KOPT-K1 (cell line): ENCODE measurements around the gene TMPRSS4.

Source experiments
- H3K27ac ChIP-seq: fragments of 200-600 bp; sonication (generic); 2 replicates; pipeline ENCODE4 v1.5.1; 2016; ENCODE audit warnings: antibody characterized with exemption, mild to moderate bottlenecking, low read depth, low read length; ENCODE audit not compliant: poor library complexity, severe bottlenecking
- H3K36me3 ChIP-seq: fragments of 200-600 bp; sonication (generic); 2 replicates; pipeline ENCODE4 v1.5.1; 2017; ENCODE audit warnings: antibody characterized with exemption, mild to moderate bottlenecking, low read length, moderate library complexity; ENCODE audit not compliant: insufficient read depth
- H3K9me3 ChIP-seq: fragments of 200-600 bp; sonication (generic); 2 replicates; pipeline ENCODE4 v1.5.1; 2017; ENCODE audit warnings: antibody characterized with exemption, low read length, mild to moderate bottlenecking; ENCODE audit not compliant: insufficient read depth, poor library complexity, severe bottlenecking

TMPRSS4 gene

DNA sequence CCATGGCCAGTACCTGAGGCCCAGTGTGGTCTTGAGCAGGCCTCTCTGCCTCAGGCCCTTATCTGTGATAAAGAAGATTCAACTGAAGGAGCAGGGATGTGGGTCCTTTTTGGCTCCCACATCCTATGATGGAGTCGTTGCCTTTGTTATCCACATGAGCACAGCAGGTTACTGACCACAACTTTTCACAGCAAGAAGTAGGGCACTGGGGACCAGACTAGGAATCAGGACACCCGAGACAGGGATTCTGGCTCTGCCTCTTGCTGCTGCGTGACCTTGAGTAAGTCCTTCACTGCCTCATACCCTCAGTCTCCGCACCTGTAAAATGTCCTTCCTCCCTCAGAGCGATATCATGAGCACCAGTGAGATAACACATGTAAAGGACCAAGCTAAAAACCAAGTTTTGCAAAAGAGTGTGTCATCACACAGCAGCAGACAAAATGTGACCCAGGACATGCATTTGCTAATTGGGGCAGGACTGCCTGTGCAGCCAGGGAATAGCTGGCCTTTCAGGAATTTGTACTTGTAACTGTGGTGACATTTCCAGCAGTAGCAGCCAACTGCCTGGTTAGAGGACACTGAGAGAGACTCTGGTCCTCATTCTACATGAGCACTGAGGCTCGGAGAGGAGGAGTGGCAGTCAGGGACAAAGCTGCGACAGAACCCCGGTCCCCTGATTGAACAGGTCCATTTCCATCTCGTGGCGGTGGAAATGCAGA, 23.1 kb downstream of the TMPRSS4 start:
- no peak overlapping the region for H3K27ac ChIP-seq
- H3K9me3 ChIP-seq, result no peaks in the 10 kb centered on the region
- H3K36me3 ChIP-seq, result no peaks in the 10 kb centered on the region

GRCh38 chr11:118100691-118101232, 23.9 kb downstream of the TMPRSS4 start:
- Histone ChIP-seq H3K36me3 (no peaks in the 10 kb centered on the region), H3K9me3 (no peaks in the 10 kb centered on the region), H3K27ac (no peak overlapping the region)

DNA sequence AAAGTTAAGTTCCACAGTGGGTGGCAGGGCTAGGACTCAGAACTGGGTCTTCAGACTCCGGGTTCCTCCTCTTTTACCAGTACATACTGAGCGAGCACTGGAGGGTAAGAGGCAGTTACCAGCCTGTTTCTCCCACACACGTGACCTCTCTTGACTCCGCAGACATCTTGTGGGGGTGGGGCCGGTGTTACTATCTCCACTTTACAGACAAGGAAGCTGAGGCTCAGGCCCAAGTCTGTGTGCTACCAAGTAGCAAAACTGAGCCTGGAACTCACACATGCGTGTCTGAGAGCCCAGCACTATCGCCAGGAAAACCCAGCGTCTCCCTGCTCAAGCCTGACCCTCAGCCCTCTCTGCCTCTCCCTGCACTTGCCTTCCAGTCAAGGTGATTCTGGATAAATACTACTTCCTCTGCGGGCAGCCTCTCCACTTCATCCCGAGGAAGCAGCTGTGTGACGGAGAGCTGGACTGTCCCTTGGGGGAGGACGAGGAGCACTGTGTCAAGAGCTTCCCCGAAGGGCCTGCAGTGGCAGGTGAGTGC, 25.9 kb downstream of the TMPRSS4 start:
- Histone ChIP-seq H3K36me3 (no peaks in the 10 kb centered on the region), H3K27ac (no peak overlapping the region), H3K9me3 (no peaks in the 10 kb centered on the region)

DNA sequence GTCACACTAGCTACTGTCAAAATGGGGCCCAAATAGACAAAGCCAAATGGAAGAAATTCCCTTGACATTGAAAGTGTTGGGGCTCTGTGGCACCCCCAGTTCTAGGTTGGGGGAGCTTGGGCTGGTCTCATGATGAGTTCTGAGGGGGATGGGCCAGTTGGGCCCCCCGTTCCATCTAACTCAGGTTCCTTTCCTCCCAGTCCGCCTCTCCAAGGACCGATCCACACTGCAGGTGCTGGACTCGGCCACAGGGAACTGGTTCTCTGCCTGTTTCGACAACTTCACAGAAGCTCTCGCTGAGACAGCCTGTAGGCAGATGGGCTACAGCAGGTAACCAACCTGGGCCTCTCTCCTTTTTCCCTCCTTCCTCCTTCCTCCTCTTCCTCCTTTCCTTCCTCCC, 27.6 kb downstream of the TMPRSS4 start:
- Histone ChIP-seq H3K9me3 (no peaks in the 10 kb centered on the region), H3K27ac (no peak overlapping the region), H3K36me3 (no peaks in the 10 kb centered on the region)

DNA sequence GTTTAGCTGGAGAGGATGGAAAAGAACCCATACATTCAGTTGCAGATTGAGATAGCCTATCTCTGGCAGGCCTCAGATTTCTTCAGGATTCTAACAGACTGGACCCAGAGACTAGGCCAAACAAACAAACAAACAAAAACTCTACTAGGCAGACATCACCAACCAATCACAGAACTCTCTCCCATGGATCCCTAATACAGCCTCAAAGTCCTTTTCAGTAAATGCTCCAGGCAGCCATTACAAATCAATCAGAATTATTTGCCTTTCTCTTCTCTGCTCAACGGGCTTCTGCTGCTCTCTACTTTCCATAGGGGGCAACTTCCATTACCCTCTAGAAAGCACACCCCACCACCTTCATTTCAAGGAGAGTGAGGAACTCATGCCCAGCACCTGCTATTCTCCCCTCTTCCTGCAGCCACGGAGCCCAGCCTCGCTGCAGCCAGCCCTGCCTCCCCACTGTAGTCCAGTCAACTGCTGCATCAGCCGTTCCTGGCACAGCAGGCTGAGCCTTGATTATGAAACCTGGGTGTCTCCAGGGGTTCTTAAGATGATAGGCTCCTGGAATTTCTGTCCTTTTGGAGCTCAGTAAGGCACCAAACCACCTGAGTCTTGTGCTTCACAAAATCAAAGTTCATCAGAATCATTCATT, 28.9 kb downstream of the TMPRSS4 start:
- Histone ChIP-seq H3K36me3 (no peaks in the 10 kb centered on the region), H3K27ac (no peak overlapping the region), H3K9me3 (no peaks in the 10 kb centered on the region)

GRCh38 chr11:118106789-118107335, 30.0 kb downstream of the TMPRSS4 start:
- Histone ChIP-seq H3K9me3 (no peaks in the 10 kb centered on the region), H3K27ac (no peak overlapping the region), H3K36me3 (no peaks in the 10 kb centered on the region)

- Histone ChIP-seq H3K27ac (no peak overlapping the region), H3K9me3 (no peaks in the 10 kb centered on the region), H3K36me3 (no peaks in the 10 kb centered on the region)
These were observed 31.6 kb downstream of the TMPRSS4 start for GRCh38 chr11:118108513-118108912.

- Histone ChIP-seq H3K9me3 (no peaks in the 10 kb centered on the region), H3K36me3 (no peaks in the 10 kb centered on the region), H3K27ac (no peak overlapping the region)
These were observed 32.4 kb downstream of the TMPRSS4 start for GRCh38 chr11:118109231-118109630.

DNA sequence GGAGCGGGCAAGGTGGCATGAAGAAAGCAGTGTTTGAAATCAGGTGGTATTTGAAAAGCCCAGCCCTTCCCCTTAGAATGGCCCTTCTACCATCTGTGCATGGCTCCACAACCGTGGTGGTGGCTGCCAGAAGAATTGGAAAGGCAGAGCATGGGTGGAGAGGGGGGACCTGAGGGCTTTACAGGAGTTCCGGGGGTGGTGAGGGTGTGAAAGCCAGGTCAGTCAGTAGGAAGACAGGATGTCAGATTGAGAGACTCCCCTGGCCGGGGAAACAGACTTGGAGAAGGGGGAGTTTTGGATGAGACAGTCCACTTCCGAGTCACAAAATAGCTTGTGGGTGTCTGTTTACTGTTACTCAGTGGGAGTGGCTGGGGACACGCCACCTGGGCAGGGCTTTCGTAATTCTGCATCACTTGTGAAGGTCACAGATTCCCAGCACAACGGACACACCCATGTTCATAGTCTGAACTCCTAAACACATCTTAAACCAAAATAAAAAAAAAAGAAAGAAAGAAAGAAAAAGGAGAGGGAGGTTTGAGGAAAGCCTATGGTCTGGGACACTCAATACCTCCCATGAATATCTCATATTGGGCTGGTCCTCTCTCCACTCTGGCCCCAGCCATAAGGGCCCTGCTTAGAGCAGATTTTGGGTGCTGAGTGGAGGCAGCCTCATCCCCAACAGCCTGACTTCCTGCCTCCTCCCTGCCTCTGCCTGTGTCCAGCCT, 34.3 kb downstream of the TMPRSS4 start:
- H3K9me3 ChIP-seq, result no peaks in the 10 kb centered on the region

DNA sequence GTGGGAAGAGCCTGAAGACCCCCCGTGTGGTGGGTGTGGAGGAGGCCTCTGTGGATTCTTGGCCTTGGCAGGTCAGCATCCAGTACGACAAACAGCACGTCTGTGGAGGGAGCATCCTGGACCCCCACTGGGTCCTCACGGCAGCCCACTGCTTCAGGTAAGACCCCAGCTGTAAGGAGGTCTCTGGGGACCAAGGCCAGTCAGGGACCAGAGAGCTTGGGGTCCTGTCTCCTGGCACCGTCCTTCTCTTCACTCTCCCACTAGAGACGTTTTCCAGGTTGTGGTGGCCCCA, 34.8 kb downstream of the TMPRSS4 start:
- H3K36me3 ChIP-seq, result no peaks in the 10 kb centered on the region
- H3K9me3 ChIP-seq, result no peaks in the 10 kb centered on the region
- H3K27ac ChIP-seq, result no peak overlapping the region

More for the DNA sequence above, 34.3 kb downstream of the TMPRSS4 start:
- Histone ChIP-seq H3K27ac (no peak overlapping the region), H3K36me3 (no peaks in the 10 kb centered on the region)

DNA sequence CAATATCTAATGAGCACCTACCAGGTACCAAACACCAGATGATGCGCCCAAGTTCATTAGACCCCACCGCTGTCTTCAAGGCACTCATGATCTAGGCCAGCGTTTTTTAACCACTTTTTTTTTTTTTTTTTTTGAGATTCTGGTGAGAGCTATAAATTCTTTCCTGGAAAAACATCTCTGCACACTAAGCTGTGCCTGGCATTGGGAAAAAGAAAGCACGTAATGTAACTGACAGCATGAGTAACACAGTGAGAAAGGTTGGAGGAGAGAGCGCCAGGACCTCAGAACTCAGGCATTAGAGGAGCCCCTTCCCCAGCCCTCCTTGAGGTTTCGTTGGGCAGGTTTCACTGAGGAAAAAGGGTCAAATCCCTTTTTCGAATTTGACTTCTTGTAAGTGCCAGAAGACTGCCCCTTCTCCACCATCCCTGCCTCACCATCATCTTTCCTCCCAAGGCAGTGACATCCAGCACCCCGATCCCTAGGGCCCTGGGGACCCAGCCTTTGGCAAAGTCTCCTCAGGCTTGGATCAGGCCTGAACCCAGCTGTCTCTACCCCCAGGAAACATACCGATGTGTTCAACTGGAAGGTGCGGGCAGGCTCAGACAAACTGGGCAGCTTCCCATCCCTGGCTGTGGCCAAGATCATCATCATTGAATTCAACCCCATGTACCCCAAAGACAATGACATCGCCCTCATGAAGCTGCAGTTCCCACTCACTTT, 36.0 kb downstream of the TMPRSS4 start:
- Histone ChIP-seq H3K9me3 (no peaks in the 10 kb centered on the region), H3K27ac (no peak overlapping the region), H3K36me3 (no peaks in the 10 kb centered on the region)

- H3K27ac ChIP-seq, result no peak overlapping the region
- H3K9me3 ChIP-seq, result no peaks in the 10 kb centered on the region
- no peaks in the 10 kb centered on the region for H3K36me3 ChIP-seq
These were observed 37.4 kb downstream of the TMPRSS4 start for GRCh38 chr11:118114266-118114665.

DNA sequence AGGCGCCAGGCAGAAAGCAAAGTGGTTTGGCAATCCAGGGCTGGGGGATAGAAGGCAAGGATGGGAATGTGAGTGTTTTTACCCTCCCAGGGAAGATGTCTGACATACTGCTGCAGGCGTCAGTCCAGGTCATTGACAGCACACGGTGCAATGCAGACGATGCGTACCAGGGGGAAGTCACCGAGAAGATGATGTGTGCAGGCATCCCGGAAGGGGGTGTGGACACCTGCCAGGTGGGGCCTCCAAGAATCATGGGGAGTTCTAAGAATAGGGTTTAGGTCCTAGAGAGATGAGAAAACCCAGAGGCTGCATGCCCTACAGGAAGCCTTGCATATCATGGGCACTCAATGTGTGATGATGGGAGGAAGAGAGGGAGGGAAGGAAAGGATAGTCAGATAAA, 38.2 kb downstream of the TMPRSS4 start:
- H3K36me3 ChIP-seq, result no peaks in the 10 kb centered on the region
- H3K27ac ChIP-seq, result no peak overlapping the region
- no peaks in the 10 kb centered on the region for H3K9me3 ChIP-seq

GRCh38 chr11:118117790-118118601, 41.1 kb downstream of the TMPRSS4 start:
- peaks cover 6% of the 10 kb centered on the region for H3K9me3 ChIP-seq
- H3K36me3 ChIP-seq, result no peaks in the 10 kb centered on the region
- H3K27ac ChIP-seq, result no peak overlapping the region
